K562 (cell line): ENCODE measurements around the gene ACSS1. TPM values are rescaled to one million over a fixed set of nuclear protein-coding genes. Genes with fewer than 3 reads are reported as not detected.

Experiments
- BACH1 ChIP-seq: fragments of 200-800 bp; sonication (Bioruptor generic); IDR thresholded peaks from 2 replicates; pipeline ENCODE4 v1.6.1; 2016; ENCODE audit warnings: missing genetic modification characterization, missing compliant biosample characterization
- DEAF1 ChIP-seq: fragments of 450-650 bp; formaldehyde crosslinking; IDR thresholded peaks from 2 replicates; pipeline ENCODE4 v1.4.0; 2020; ENCODE audit warnings: mild to moderate bottlenecking, moderate library complexity
- HCFC1 ChIP-seq: IDR thresholded peaks from 2 replicates; pipeline ENCODE4 v1.6.1; 2012; ENCODE audit warnings: low read depth, low read length, improper control_type of control experiment
- IRF9 ChIP-seq: fragments of 450-650 bp; IDR thresholded peaks from 2 replicates; pipeline ENCODE4 v1.6.1; 2016; ENCODE audit warnings: missing biosample characterization, missing genetic modification characterization
- KDM5B ChIP-seq: fragments of 200-600 bp; sonication (generic); IDR thresholded peaks from 2 replicates; pipeline ENCODE4 v1.6.1; 2012; ENCODE audit warnings: low read depth, mild to moderate bottlenecking, moderate library complexity, low read length, control low read depth, inconsistent platforms; ENCODE audit not compliant: insufficient replicate concordance
- MECOM ChIP-seq: fragments of 250-450 bp; sonication (Bioruptor Pico); IDR thresholded peaks from 2 replicates; pipeline ENCODE4 v1.8.0; 2022; ENCODE audit warnings: inconsistent platforms
- PML ChIP-seq: IDR thresholded peaks from 2 replicates; pipeline ENCODE4 v1.6.1; 2012; ENCODE audit warnings: low read length, inconsistent platforms
- POLR2H ChIP-seq: IDR thresholded peaks from 2 replicates; pipeline ENCODE4 v1.6.1; 2016; ENCODE audit warnings: missing genetic modification characterization, low read depth, mild to moderate bottlenecking, control low read depth, missing compliant biosample characterization, moderate library complexity
- ZC3H4 ChIP-seq: sonication (generic); formaldehyde crosslinking; IDR thresholded peaks from 2 replicates; pipeline ENCODE4 v1.9.0; 2021; ENCODE audit warnings: missing genetic modification reagents, borderline replicate concordance
- ZNF79 ChIP-seq: fragments of 250-450 bp; sonication (Bioruptor Pico); IDR thresholded peaks from 2 replicates; pipeline ENCODE4 v1.4.0; 2020; ENCODE audit warnings: low read depth, mild to moderate bottlenecking, moderate library complexity
- polyA plus RNA-seq, 8 experiments: library from polyadenylated mRNA; depleted of rRNA in 4 of 8; stranded (reverse) in 5 of 8; unstranded in 3 of 8; fragments of >200 nt; fragmentation: Nextera tagmentation in 2 of 8; fragmentation: Illumina TruSeq in 1 of 8; extraction: Ambion mirVana in 2 of 8; extraction: Trizol in 1 of 8; gene quantifications; 2 replicates each; pipeline versions ENCODE4 v1.2.1 to v1.2.3, GENCODE V29; 2011 to 2014; ENCODE audit warnings: inconsistent platforms in 1 of 8, missing spikeins in 1 of 8
- total RNA-seq, 7 experiments: library from RNA; depleted of rRNA in 6 of 7; stranded (reverse); fragments of >200 nt in 6 of 7; fragmentation: Illumina TruSeq in 2 of 7; extraction: Trizol in 2 of 7; gene quantifications; 2 replicates each; pipeline versions ENCODE4 v1.2.1 to v1.2.3, GENCODE V29; 2011 to 2021; ENCODE audit warnings: low replicate concordance in 1 of 7

The ACSS1 gene
- total and polyA plus RNA-seq, 9 of the 15 experiments (the other 6 are each of a cell fraction or from before 2014, with no cell fraction given), result 0.07 to 2.1 (median 0.27) TPM; not detected in 3

DNA sequence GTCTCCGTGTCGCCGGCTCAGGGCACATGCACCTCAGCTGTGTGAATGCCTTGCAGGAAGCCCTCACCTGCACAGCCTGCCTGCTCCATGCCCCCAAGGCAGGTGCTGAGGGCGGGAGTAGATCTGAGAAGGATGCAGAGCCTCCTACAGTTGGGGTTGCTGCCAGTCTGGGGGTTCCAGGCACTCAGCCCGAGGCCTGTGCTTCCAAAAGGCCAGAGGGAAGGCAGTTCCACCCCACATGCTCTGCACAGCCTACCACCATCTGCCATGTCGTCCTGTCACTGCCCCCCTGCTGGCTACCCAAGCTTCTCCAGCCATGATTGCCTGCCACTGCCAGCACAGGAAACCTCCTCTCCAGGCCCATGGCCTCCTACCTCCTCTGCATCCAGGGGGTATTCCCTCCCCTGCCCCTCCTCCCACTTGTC lies 19.3 kb downstream of the ACSS1 start (continued):
- TF ChIP-seq MECOM (CRISPR knock-in tag) (no peak), PML (no peak), POLR2H (tag) (no peak), KDM5B (no peak), HCFC1 (no peak), DEAF1 (CRISPR knock-in tag) (no peak), IRF9 (tag) (no peak), ZC3H4 (CRISPR knock-in tag) (no peak), BACH1 (tag) (no peak), ZNF79 (CRISPR knock-in tag) (no peak)
